Stimulated activated CD4-positive, alpha-beta T cell treated with anti-CD3 and anti-CD28 coated beads, Interleukin-1b, Interleukin-23, amount 100 ng/mL, for 1 hour (primary cell): Measurements from ENCODE around the gene MRPL33.

Experiments
- DNase-seq, 2 donors: peaks; one replicate each; pipeline ENCODE4 v3.0.0-alpha.2; 2020; ENCODE audit warnings: low read depth in 2 of 2

The MRPL33 gene

GRCh38 chr2:27771548-27772335, at the start of gene MRPL33:
Gene MRPL33 (plus strand): TSS chr2:27771719. CDS start chr2:27771778, 59 bp downstream.
- peak; percentile 74 to 86 for DNase-seq

DNA sequence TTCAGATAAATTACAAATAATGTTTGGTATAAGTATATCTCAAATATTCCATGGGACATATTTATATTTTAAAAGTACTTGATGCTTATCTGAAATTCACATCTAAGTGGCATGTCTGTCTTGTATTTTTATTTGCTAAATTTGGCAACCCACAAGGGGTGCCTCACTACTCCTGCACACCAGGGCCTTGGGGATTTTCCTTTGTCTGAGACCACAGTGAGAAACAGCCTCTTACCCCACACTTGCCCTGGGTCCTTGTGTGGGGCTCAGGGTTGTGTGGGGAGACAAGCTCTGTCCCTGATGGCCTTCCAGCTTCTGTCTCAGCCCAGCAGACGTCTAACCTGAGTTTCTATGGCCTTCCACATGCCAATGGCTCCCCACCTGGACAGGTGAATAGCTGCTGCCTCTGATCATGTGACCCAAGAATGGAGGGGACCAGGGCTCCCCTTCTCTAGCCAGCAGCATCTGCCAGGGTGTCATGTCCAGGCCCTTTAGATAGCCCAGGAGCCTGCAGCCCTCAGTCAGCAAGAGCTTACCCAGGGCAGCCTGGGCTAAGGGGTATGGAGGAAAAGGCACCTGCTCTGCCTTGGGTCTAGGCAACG, 49.5 kb upstream of the MRPL33 start:
- no peak for DNase-seq

DNA sequence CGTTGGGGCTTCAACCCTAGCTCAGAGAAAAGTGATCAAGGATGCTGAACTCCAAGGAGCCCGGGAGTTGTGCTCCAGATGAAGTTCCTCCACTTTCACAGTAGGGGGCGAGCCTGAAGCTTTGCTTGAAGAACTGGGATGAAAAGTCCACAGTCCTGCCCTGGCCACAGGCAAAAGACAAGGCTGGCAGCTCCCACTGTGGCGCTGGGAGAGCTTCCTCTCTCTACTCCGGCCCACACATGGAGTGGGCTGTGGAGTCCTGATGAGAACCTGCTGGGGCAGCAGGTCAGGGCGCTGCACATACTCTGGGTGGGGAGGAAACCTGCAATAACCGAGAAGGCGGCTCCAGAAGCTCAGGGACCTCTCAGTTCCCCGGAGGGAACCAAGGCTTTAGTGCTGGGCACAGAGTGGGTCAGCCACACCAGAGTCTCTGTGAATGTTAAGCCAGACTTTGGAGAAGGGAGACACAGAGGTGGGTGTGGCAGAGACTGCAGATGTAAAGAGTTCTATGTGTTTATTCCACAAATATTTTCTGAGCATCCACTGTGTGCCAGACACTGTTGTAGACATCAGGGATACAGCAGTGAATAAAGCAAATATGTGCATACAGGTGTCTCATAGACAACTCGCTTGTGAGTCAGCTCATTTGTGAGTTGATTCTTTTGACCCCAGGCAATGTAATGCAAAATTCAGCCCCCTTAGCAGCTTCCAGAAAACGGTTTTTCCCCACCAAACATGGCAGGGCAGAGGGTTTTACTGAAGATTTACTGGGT, 48.0 kb upstream of the MRPL33 start:
- no peak for DNase-seq

- DNase-seq, result no peak
Observed at GRCh38 chr2:27724191-27724590, 47.3 kb upstream of the MRPL33 start.

DNA sequence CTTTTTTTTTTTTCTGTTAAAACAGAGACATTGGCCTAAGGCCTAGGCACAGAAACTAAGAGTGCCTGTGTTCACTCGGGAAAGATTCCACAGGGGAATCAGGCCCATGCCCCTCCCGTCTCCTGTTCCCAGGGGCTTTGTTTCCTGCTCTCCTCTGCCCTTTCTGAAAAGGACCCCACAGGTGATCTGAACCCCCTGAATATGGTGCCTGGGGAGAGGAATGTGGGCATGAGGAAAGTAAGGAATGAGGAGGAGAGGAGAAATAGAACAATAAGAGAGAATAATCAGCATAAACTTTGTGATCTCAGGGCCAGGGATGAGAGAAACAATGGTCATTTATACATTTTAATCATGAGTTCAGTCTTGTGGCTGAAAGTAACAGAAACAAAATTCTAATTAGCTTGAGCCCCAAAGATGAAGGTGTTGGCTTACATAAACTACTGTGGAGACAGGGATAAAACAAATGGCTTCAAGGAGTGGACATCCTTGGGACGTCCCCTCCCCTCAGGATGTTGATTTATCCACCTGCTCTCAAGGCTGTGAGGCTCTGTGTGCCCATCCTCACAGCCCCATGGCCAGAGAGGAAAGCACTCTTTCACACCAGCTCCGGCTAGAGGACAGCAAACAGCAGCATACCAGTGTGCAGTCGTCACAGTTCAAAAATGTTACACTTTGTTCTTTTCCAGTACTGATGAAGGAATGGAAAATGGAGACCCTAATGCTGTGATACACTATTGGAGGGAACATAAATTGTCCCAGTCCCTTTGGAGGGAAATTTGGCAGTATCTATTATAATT, 46.4 kb upstream of the MRPL33 start:
- DNase-seq, result no peak

- no peak for DNase-seq
Observed at GRCh38 chr2:27727257-27727656, 44.3 kb upstream of the MRPL33 start.

- no peak for DNase-seq
Observed at GRCh38 chr2:27728081-27728858, 43.2 kb upstream of the MRPL33 start.

- no peak for DNase-seq
Observed at GRCh38 chr2:27729198-27729597, 42.3 kb upstream of the MRPL33 start.

GRCh38 chr2:27729614-27730013, 41.9 kb upstream of the MRPL33 start:
- DNase-seq, result no peak

- no peak for DNase-seq
Observed at GRCh38 chr2:27730261-27730662, 41.3 kb upstream of the MRPL33 start.

DNA sequence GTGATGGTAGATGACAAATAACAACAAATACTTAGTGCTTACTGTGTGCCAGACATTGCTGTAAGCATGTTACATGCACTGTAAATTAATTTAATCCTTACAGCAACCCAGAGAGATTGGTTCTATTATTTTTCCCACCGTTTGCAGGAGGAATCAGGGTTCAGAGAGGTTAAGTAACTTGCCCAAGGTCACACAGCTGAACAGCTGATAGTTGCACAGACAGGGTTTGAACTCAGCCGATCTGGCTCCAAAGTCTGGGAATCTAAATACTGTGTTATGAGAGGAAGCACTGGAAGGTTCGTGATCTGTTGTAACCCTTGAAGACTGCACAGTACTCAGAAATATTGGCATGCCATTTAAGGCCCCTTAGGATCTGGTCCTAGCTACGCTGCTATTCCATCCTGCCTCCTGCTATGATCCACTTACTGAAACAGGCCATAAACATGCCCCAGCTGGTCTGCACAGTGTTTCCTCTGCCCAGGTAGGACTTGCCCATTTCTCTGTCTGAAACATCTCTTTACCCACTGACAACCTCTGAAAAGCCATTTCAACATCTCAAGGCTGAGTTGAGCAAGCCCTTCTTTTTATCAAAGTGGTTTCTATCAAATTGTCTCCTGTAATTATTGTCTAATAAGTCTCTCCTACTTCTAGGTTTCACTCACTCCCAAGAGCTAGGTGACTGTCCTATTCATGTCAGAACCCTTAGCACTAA, 40.4 kb upstream of the MRPL33 start:
- DNase-seq, result no peak

DNA sequence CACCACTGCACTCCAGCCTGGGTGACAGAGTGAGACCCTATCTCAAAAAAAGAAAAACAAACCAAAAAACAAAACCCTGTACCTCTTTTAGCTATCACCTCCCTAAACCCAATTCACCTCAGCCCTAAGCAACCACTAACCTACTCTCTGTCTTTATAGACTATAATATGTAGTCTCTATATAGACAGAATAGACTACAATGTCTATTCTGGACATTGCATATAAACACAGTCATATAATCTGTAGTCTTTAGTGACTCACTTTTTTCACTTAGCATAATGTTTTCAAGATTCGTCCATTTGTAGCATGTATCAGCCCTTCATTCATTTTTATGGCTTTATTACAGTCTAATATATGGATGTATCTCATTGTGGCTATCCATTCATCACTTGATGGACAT, 37.2 kb upstream of the MRPL33 start:
- DNase-seq, result no peak

GRCh38 chr2:27735263-27735904, 36.1 kb upstream of the MRPL33 start:
- peak in 1 of 2 donors; percentile 46 for DNase-seq

DNA sequence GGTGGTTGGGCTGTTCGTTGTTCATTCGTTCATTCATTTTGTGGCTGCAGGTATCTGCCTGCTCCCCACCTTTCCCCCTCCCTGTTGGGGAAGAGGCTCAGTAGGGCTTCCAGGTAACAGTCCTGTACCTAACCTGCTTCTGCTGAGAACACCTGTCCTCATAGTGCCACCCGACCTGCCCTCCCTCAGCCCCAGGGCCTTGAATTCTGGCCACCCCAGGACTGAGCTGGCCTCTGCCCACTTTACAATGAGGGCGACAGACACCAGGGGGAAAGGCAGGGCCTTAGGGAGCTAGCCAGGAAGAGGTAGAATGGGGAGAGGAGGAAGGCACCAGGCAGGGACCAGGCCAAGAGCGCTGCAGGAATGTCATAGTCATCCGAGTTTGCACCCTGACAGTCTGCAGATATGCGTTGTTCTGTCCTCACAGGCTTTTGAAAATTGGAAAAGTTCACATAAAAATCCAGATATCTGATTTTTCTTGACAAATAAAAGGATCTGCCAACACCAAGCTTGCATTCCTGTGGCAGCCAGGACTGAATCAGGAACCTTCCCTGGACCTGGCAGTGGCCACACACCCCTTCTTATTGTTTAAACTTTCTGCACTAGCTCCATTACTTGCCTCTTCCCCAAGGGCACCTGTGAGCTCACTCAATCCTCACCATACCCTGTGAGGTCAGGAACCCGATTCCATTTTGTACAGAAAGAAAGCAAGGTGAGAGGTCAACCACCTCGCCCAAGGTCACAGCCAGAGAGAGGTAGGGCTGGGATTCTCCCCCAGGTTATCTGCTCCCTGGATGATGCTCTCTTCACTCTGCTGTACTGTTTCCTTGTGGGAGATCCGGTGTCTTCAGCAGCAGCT, 35.3 kb upstream of the MRPL33 start:
- no peak for DNase-seq

- no peak for DNase-seq
Observed at GRCh38 chr2:27736890-27737204, 34.7 kb upstream of the MRPL33 start.

- no peak for DNase-seq
Observed at GRCh38 chr2:27737676-27738348, 33.7 kb upstream of the MRPL33 start.

GRCh38 chr2:27738349-27739057, 33.0 kb upstream of the MRPL33 start:
- no peak for DNase-seq

- no peak for DNase-seq
Observed at GRCh38 chr2:27739058-27739373, 32.5 kb upstream of the MRPL33 start.
